ENCODE results near the gene LRRC74B.
"Not testable (repeated sequence)": the region's sequence is repeated elsewhere in the genome, so short reads cannot be mapped to it uniquely, and the experiment has no call there.

The LRRC74B gene

GRCh38 chr22:21032037-21032867, 13.5 kb upstream of the LRRC74B start, which contains the start of gene SLC7A4:
Gene SLC7A4, minus strand, starts transcription at chr22:21032561. Its CDS starts 749 bp downstream, at chr22:21031812.
- no peak for DNase-seq

- DNase-seq, result no peak
Observed at GRCh38 chr22:21032868-21033688, 12.7 kb upstream of the LRRC74B start.

DNA sequence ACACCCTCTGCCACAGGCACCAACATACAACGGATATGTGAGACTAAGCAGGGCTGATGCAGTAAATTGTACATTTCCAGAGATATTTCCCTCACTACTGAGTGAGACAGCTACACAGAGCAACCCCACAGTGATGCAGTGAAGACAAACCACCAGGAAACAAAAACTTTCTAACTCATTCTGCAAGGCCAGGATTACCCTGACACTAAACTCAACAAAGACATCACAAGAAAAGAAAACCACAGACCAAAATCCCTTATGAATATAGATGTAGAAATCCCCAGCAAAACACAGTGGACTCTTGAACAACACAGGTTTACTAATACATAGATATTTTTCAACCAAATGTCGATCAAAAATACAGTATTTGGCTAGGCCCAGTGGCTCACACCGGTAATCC, 11.9 kb upstream of the LRRC74B start:
- DNase-seq, result no peak

DNA sequence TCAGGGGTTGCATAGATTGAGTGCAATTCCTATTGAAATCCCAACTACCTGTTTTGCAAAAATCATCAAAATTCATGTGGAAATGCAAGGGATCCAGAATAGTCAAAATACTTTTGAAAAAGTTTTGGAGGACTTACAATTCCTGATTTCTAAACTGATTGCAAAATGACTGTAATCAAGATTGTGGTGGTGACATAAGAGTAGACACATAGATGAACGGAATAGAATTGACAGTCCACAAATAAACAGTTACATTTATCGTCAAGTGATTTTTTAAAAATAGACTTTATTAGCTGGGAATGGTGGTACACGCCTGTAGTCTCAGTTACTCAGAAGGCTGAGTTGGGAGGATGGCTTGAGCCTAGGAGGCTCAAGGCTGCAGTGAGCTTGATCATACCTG, 10.8 kb upstream of the LRRC74B start:
- DNase-seq, result no peak

DNA sequence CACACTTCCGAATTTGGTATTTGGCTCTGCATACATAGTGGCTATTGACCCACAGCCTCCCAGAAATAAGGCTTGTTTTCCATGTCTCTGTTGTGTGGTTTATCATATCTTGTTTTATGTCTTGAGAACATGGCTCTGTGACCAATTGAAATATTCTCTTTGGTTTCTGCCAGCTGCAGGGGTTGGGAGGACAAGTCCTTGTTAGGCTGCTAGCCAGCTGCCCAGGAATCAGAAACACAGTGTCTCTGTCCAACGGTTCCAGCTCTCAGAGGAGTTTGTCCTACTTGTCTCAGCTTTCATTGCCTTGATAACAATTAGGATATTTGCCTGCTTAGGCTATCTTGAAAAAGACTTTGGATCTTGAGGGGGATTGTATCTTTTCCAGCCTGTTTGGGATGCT, 7.3 kb upstream of the LRRC74B start:
- no peak for DNase-seq

GRCh38 chr22:21039158-21039557, 6.6 kb upstream of the LRRC74B start:
- not testable (repeated sequence) for DNase-seq

DNA sequence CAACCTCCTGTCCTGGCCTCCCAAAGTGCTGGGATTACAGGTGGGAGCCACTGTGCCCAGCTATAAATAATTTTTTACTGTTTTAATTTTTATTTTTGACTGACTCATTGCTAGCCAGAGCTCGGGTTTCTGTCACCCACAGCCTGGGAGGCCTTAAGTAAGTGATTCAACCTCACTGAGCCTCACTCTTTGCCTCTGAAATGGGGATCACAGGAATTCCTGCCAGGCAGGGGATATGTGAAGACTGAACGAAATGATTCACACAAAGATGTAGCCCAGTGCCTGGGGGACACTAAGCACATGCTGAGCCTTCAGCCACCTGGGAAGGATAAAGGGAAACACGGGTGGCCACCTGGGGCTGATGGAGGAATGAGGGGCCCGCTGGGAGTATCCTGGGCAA, 3.8 kb upstream of the LRRC74B start:
- no peak for DNase-seq

GRCh38 chr22:21042978-21043859, 2.5 kb upstream of the LRRC74B start:
- DNase-seq, result no peak

DNA sequence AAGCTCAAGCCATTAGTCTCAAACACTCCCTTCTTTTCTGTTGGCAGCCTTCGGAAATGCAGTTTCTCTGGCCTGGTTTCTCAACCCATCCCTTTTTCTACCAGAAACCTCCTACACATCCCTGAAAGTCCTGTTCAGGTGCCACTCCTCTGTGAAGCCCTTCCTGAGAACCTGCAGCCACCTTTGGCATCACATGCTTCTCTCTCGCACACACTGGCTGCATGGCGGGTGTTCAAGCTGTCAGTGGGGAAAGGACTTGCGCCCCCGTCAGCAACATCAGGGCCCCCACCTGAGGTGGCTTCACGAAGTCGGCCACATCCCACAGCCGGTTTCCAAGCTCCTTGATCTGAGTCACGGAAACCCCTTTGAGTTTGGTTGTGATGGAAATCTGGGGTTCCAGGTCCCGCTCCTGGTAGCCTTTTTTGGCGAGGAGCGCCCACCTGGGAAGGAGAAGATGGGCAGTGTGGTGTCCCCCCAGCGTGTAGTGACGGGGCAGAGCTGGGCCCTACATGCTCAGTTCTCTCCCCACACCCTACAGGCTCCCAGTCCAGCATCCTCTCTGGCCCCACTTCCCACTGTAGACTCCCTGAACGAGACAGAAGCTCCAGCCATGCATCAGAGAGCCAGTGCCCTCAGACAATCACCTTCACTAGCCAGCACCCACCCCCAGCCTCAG, 1.7 kb upstream of the LRRC74B start:
- DNase-seq, result no peak

DNA sequence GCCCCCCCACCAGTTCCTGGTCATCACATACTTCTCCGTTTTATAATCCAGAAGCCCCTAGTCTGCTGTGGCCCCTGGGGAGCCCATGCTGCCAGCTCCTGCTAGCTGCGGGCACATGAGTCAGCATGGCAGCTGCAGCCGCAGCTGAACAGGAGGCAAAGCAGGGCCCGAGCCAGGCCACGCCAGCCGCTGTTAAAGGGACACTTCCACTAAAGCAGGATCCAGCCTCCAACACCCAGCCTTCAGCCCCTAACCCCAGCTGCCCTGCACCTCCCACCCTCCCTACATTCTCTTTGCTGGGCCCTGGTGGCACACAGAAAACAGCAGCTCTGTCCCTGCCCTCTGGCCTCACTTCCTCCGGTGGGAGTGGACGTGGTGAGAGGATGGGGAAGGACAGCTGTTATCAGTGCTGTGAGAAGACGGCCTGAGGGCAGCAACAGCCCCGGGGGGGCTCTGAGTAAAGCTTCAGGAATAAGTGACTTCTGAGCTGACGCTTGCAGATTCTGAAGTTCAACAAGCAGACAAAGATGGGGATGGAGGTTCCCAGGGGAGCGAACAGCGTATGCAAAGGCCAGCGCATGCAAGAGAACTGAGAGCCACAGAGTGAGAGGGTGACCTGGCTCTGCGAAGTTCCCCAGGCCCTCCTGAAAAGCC, 688 bp upstream of the LRRC74B start:
- DNase-seq, result no peak

DNA sequence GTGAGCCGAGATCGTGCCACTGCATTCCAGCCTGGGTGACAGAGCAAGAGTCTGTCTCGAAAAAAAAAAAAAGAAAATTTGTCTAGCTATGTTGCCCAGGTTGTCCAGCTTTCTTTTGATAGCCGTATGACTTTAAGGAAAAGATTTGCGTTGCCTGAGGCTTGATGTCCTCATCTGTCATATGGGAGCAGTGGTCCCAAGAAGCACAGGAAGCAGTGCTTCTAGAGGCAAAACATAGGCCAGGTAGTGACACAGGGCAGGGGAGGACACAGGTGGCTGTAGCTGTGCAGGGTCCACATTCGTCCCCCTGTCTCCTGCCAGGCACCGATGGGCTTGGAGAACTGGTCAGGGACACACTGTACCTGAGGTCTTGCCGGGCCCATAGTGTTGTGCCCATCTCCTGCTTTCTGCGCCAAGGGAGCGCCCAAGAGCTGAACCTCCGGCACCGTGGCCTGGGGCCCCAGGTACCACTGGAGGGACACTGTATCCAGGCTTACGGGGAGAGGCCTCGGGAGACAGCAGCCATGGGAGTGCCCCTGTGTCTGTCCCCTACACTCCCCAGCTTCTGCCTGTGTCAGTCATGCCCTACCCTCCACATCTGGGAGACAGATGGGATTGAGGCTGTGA, 1.4 kb downstream of the LRRC74B start:
- DNase-seq, result no peak

- DNase-seq, result no peak
Observed at GRCh38 chr22:21047730-21048129, 2.0 kb downstream of the LRRC74B start.

GRCh38 chr22:21048448-21048847, 2.7 kb downstream of the LRRC74B start:
- DNase-seq, result not testable (repeated sequence)

DNA sequence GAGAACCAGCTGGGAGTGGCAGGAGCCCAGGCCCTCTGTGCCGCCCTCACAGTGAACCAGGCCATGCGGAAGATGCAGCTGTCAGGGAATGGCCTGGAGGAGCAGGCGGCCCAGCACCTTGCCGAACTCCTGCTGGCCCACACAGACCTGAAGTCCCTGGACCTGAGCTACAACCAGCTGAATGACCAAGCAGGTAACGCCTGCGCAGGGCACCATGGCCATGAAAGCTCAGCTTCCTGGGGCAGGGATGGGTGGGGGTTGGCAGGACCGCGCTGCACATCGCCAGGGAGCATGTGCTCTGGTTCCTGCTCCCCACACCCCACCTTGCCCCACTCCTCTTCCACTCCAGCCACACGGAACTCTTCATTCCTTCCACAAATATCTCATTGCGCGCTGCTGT, 3.2 kb downstream of the LRRC74B start:
- not testable (repeated sequence) for DNase-seq

GRCh38 chr22:21051145-21051830, 5.5 kb downstream of the LRRC74B start:
- DNase-seq, result no peak

- DNase-seq, result no peak
Observed at GRCh38 chr22:21051831-21052400, 6.2 kb downstream of the LRRC74B start.

DNA sequence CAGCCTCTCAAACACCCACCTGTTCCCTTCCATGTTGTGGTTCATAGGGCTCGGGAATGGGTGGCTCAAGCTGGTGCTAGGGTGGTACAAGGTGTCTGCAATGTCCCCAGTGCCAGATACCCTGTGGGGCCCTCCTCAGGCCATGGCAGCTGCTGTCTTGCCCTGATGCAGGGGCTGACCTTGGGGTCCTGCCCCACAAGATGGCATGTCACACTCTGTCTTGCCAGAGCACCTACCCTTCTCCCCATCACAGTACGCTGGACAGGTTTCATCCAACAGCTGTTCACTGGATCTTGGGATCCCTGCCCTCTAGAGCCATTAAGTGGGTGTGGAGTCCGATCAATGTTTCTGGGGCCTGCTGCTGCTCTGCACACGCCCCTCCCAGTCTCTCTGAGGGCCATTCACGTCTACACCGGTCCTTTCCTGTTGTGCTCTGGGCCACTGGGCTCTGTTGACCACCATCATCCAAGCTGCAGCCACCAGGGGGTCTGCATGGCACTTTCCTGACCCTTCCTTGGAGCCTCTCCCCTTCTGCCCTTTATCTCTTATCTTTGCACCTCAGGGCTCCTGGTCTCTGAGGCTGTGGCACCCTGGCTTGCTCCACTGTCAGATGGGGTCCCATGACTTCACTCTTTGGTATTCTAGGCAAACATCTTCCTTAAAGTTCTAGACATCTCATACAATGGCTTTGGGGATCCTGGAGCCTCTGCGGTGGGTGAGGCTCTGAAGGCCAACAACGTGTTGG, 7.1 kb downstream of the LRRC74B start:
- no peak for DNase-seq

GRCh38 chr22:21054046-21054713, 8.4 kb downstream of the LRRC74B start:
- DNase-seq, result no peak
